IMR-90 (cell line): ENCODE data around the gene TBC1D24. TPM values are rescaled to one million over a fixed set of nuclear protein-coding genes. Genes with fewer than 3 reads are reported as not detected.

Experiments
- ATAC-seq: fragments of 200-7000 bp; cut with Tn5 transposase; 2 replicates; pipeline ENCODE4 v1.9.1; 2020; ENCODE audit warnings: low read depth, mild to moderate bottlenecking, moderate library complexity
- BruUV-seq: library from RNA; stranded (reverse); fragments of 400-500 nt; replicated peaks from 2 replicates; lab custom pipeline; 2021; lab: Mats Ljungman, UMichigan
- CTCF ChIA-PET: fragments of 300-600 bp; formaldehyde crosslinking; extraction: SDS; loops from one replicate; lab custom pipeline; 2021; ENCODE audit warnings: antibody characterized with exemption; lab: Yijun Ruan, JAX
- POLR2A ChIA-PET: fragments of 300-600 bp; sonication (Branson Sonifier 250); formaldehyde crosslinking; loops from one replicate; lab custom pipeline; 2022; ENCODE audit warnings: antibody characterized with exemption; ENCODE audit not compliant: unreplicated experiment; lab: Charles Lee
- DNase-seq: peaks from one replicate; pipeline ENCODE4 v3.0.0; 2013
- H2AFZ ChIP-seq: replicated peaks from 2 replicates; pipeline ENCODE3; 2013; ENCODE audit warnings: low read length, mild to moderate bottlenecking; ENCODE audit not compliant: poor library complexity
- H2AK5ac ChIP-seq: 2 replicates; pipeline ENCODE4 v1.6.1; 2013; ENCODE audit warnings: low read depth, low read length, inconsistent platforms
- H2AK9ac ChIP-seq: replicated peaks from 2 replicates; pipeline ENCODE3; 2013; ENCODE audit warnings: mild to moderate bottlenecking, low read depth, low read length, moderate library complexity; ENCODE audit not compliant: poor library complexity
- H2BK120ac ChIP-seq: 2 replicates; pipeline ENCODE4 v1.6.1; 2013; ENCODE audit warnings: low read depth, low read length, inconsistent platforms
- H2BK15ac ChIP-seq: 3 replicates; pipeline ENCODE4 v1.6.1; 2013; ENCODE audit warnings: low read depth, low read length, inconsistent platforms
- H2BK20ac ChIP-seq: 2 replicates; pipeline ENCODE4 v1.6.1; 2013; ENCODE audit warnings: low read depth, mild to moderate bottlenecking, inconsistent platforms, low read length, moderate library complexity
- H2BK5ac ChIP-seq: 2 replicates; pipeline ENCODE4 v1.6.1; 2013; ENCODE audit warnings: mild to moderate bottlenecking, low read depth, low read length, inconsistent platforms; ENCODE audit not compliant: poor library complexity, severe bottlenecking
- H3K14ac ChIP-seq: replicated peaks from 2 replicates; pipeline ENCODE4 v1.6.1; 2013; ENCODE audit warnings: low read depth, low read length, inconsistent platforms
- H3K18ac ChIP-seq: 2 replicates; pipeline ENCODE4 v1.6.1; 2013; ENCODE audit warnings: low read depth, low read length, control low read depth
- H3K23ac ChIP-seq: 2 replicates; pipeline ENCODE4 v1.6.1; 2013; ENCODE audit warnings: low read depth, low read length, inconsistent platforms
- H3K27ac ChIP-seq: 2 replicates; pipeline ENCODE4 v1.5.1; 2013; ENCODE audit warnings: mild to moderate bottlenecking, control low read depth, low read length; ENCODE audit not compliant: insufficient read depth
- H3K27me3 ChIP-seq: 2 replicates; pipeline ENCODE4 v1.6.1; 2013; ENCODE audit warnings: low read length; ENCODE audit not compliant: control insufficient read depth, insufficient read depth
- H3K36me3 ChIP-seq: 2 replicates; pipeline ENCODE4 v1.6.1; 2013; ENCODE audit warnings: low read length, mixed read lengths; ENCODE audit not compliant: control insufficient read depth, insufficient read depth
- H3K4ac ChIP-seq: 2 replicates; pipeline ENCODE4 v1.6.1; 2013; ENCODE audit warnings: low read depth, low read length, inconsistent platforms
- H3K4me1 ChIP-seq: 2 replicates; pipeline ENCODE4 v1.6.1; 2013; ENCODE audit warnings: low read length, mixed read lengths; ENCODE audit not compliant: control insufficient read depth, insufficient read depth
- H3K4me2 ChIP-seq: 2 replicates; pipeline ENCODE4 v1.6.1; 2013; ENCODE audit warnings: low read depth, mild to moderate bottlenecking, control low read depth, low read length, moderate library complexity
- H3K4me3 ChIP-seq: 2 replicates; pipeline ENCODE4 v1.5.1; 2013; ENCODE audit warnings: low read depth, mild to moderate bottlenecking, control low read depth, low read length, moderate library complexity; ENCODE audit not compliant: insufficient read depth
- H3K56ac ChIP-seq: 2 replicates; pipeline ENCODE4 v1.6.1; 2013; ENCODE audit warnings: low read length, inconsistent platforms; ENCODE audit not compliant: insufficient read depth; ENCODE audit errors: extremely low read depth
- H3K79me1 ChIP-seq, 2 experiments: 2 replicates each; pipeline ENCODE4 v1.6.1; 2013; ENCODE audit warnings: low read length in 2 of 2, inconsistent platforms in 1 of 2, low read depth in 1 of 2
- H3K9ac ChIP-seq: 2 replicates; pipeline ENCODE4 v1.6.1; 2013; ENCODE audit warnings: low read depth, low read length, control low read depth
- H3K9me1 ChIP-seq: 2 replicates; pipeline ENCODE4 v1.6.1; 2013; ENCODE audit warnings: low read length, inconsistent platforms; ENCODE audit not compliant: insufficient read depth
- H3K9me3 ChIP-seq: 2 replicates; pipeline ENCODE4 v1.6.1; 2013; ENCODE audit warnings: low read length; ENCODE audit not compliant: control insufficient read depth, insufficient read depth
- H4K20me1 ChIP-seq: 2 replicates; pipeline ENCODE4 v1.6.1; 2013; ENCODE audit warnings: low read length, inconsistent platforms; ENCODE audit not compliant: insufficient read depth
- H4K5ac ChIP-seq: 2 replicates; pipeline ENCODE4 v1.6.1; 2013; ENCODE audit warnings: mild to moderate bottlenecking, low read depth, low read length, control low read depth
- H4K8ac ChIP-seq, 2 experiments: 2 replicates each; pipeline ENCODE4 v1.6.1; 2013; ENCODE audit warnings: low read depth in 2 of 2, low read length in 2 of 2, control low read depth in 1 of 2, inconsistent platforms in 1 of 2
- H4K91ac ChIP-seq: 2 replicates; pipeline ENCODE4 v1.6.1; 2013; ENCODE audit warnings: low read depth, low read length, inconsistent platforms; ENCODE audit not compliant: insufficient read depth
- BHLHE40 ChIP-seq: fragments of 150-350 bp; IDR thresholded peaks from 2 replicates; pipeline ENCODE4 v1.6.1; 2016; ENCODE audit warnings: mild to moderate bottlenecking, low read depth, low read length
- CEBPB ChIP-seq: IDR thresholded peaks from 2 replicates; pipeline ENCODE4 v1.6.1; 2012; ENCODE audit warnings: low read depth, low read length, improper control_type of control experiment
- CHD1 ChIP-seq: IDR thresholded peaks from 2 replicates; pipeline ENCODE4 v1.6.1; 2012; ENCODE audit warnings: low read depth, low read length, improper control_type of control experiment
- ELK1 ChIP-seq: fragments of 150-350 bp; IDR thresholded peaks from 2 replicates; pipeline ENCODE4 v1.6.1; 2016; ENCODE audit warnings: low read depth, mild to moderate bottlenecking, low read length, moderate library complexity, borderline replicate concordance
- MAFK ChIP-seq: IDR thresholded peaks from 2 replicates; pipeline ENCODE4 v1.6.1; 2012; ENCODE audit warnings: low read depth, low read length, improper control_type of control experiment
- MAZ ChIP-seq: IDR thresholded peaks from 2 replicates; pipeline ENCODE4 v1.6.1; 2012; ENCODE audit warnings: low read depth, mild to moderate bottlenecking, low read length, improper control_type of control experiment, moderate library complexity, borderline replicate concordance
- MXI1 ChIP-seq: IDR thresholded peaks from 2 replicates; pipeline ENCODE4 v1.6.1; 2012; ENCODE audit warnings: low read depth, mild to moderate bottlenecking, low read length, moderate library complexity, borderline replicate concordance
- NFE2L2 ChIP-seq: fragments of 150-350 bp; IDR thresholded peaks from 2 replicates; pipeline ENCODE4 v1.6.1; 2016; ENCODE audit warnings: low read depth, mild to moderate bottlenecking, low read length
- POLR2A ChIP-seq: IDR thresholded peaks from 2 replicates; pipeline ENCODE4 v1.6.1; 2012; ENCODE audit warnings: mild to moderate bottlenecking, low read depth, low read length
- RAD21 ChIP-seq: IDR thresholded peaks from 2 replicates; pipeline ENCODE4 v1.6.1; 2012; ENCODE audit warnings: low read length, improper control_type of control experiment
- RCOR1 ChIP-seq: IDR thresholded peaks from 2 replicates; pipeline ENCODE4 v1.6.1; 2012; ENCODE audit warnings: mild to moderate bottlenecking, low read length, improper control_type of control experiment; ENCODE audit not compliant: insufficient replicate concordance
- SMC3 ChIP-seq: fragments of 150-350 bp; IDR thresholded peaks from 2 replicates; pipeline ENCODE4 v1.6.1; 2016; ENCODE audit warnings: low read depth, mild to moderate bottlenecking, antibody characterized with exemption, low read length, moderate library complexity
- USF2 ChIP-seq: fragments of 150-350 bp; IDR thresholded peaks from 2 replicates; pipeline ENCODE4 v1.6.1; 2017; ENCODE audit warnings: mild to moderate bottlenecking, antibody characterized with exemption, low read length, low read depth
- WGBS, 2 experiments: methylation state at CpG; one replicate each; pipeline versions ENCODE4 v1.1.5 to v1.1.7; 2013; ENCODE audit warnings: missing lambda C conversion rate in 2 of 2; ENCODE audit not compliant: insufficient read length in 1 of 2; ENCODE audit errors: extremely low coverage in 2 of 2; 5-methylcytosine and 5-hydroxymethylcytosine counted together
- dilution Hi-C: fragments of 300-500 bp; cut with HindIII; formaldehyde crosslinking; loops from one replicate; pipeline ENCODE4 v1.14.3; 2018; ENCODE audit warnings: low sequenced_read_pairs; ENCODE audit not compliant: unreplicated experiment
- in situ Hi-C: fragments of 300-500 bp; cut with MboI; formaldehyde crosslinking; loops from 3 replicates; pipeline ENCODE4 v1.14.3; 2019; ENCODE audit warnings: low sequenced_read_pairs, inconsistent platforms, mixed read lengths
- intact Hi-C: fragments of 100-400 bp; cut with micrococcal nuclease; formaldehyde crosslinking; loops from 2 replicates; pipeline ENCODE4 v1.10.0; 2022
- polyA plus RNA-seq, 3 experiments: library from polyadenylated mRNA; depleted of rRNA; stranded (reverse); fragments of >200 nt; gene quantifications; 2 replicates each; pipeline ENCODE4 v1.2.3, GENCODE V29; 2012; ENCODE audit warnings: low replicate concordance in 1 of 3
- total RNA-seq: library from RNA; depleted of rRNA; stranded (reverse); fragments of >200 nt; gene quantifications from 2 replicates; pipeline ENCODE4 v1.2.3, GENCODE V29; 2012

Gene TBC1D24
- total and polyA plus RNA-seq, 2 of the 4 experiments (the other 2 are of a cell fraction) = 7.5 to 13.4 TPM

GRCh38 chr16:2466667-2467527 lies 8.0 kb upstream of the TBC1D24 start:
- Histone ChIP-seq H2BK120ac (peak overlapping the region; percentile 46; the same call in 1 of the 2 replicates), H3K79me1 (peaks cover 0 to 11% of the 10 kb centered on the region in 2 experiments; a peak in 1 of 4 replicates), H2AFZ (peak overlapping the region; percentile 95), H2BK15ac (0 out of 3 replicates have a peak overlapping the region, but pooled peaks have one; percentile 13), H2AK9ac (peak overlapping the region; percentile 90), H4K20me1 (no peaks in the 10 kb centered on the region), H3K9ac (peak overlapping the region; percentile 9; the same call in 1 of the 2 replicates), H3K27ac (no peak overlapping the region; the same call in 1 of the 2 replicates), H2AK5ac (peak overlapping the region; percentile 91), H3K9me3 (no peaks in the 10 kb centered on the region), H4K91ac (peak overlapping the region; percentile 68; the same call in 1 of the 2 replicates), H3K14ac (peak overlapping the region; percentile 85), H4K8ac (peak overlapping the region; percentile 21 to 75; a peak in 2 of 4 replicates), H3K56ac (no peak overlapping the region; the same call in 1 of the 2 replicates), H3K4me3 (no peak overlapping the region), H3K27me3 (no peaks in the 10 kb centered on the region; the same call in 1 of the 2 replicates), H4K5ac (no peak overlapping the region), H3K4me2 (peak overlapping the region; percentile 92), H3K4me1 (peaks cover 16% of the 10 kb centered on the region), H3K23ac (peak overlapping the region; percentile 71; the same call in 1 of the 2 replicates), H3K4ac (peak overlapping the region; percentile 94), H2BK5ac (peak overlapping the region; percentile 40), H3K18ac (no peak overlapping the region), H3K36me3 (no peaks in the 10 kb centered on the region), H2BK20ac (no peak overlapping the region), H3K9me1 (peaks cover 8% of the 10 kb centered on the region)
- dilution Hi-C loops = no loop called here
- intact Hi-C loops = no loop called here
- no TSS peak for BruUV-seq
- POLR2A ChIA-PET = no interaction called here
- CTCF ChIA-PET = interaction anchor here (0.7 kb wide), 1 partner anchor 8 kb away, joined by 3 read pairs; the partner anchor contains the start of gene TBC1D24
- in situ Hi-C loops = no loop called here
- 86% methylated on average over 25 of the region's 29 CpGs; no CpG with 5 or more reads in 1 of the 2 experiments for WGBS, 2 experiments
- ATAC-seq = no peak
- no peak for DNase-seq
- no peak for TF ChIP-seq RCOR1
- no peak for TF ChIP-seq BHLHE40
- no peak for TF ChIP-seq SMC3
- TF ChIP-seq USF2 = no peak
- no peak for TF ChIP-seq MXI1
- TF ChIP-seq MAZ = no peak
- TF ChIP-seq MAFK = no peak
- no peak for TF ChIP-seq CHD1
- TF ChIP-seq NFE2L2 = no peak
- TF ChIP-seq ELK1 = no peak
- no peak for TF ChIP-seq RAD21
- no peak for TF ChIP-seq CEBPB
- no peak for TF ChIP-seq POLR2A
